ENCODE data around the gene C4orf51.

Gene C4orf51

GRCh38 chr4:145760176-145760575 lies 80.2 kb downstream of the C4orf51 start:
- no peak for FAIRE-seq

DNA sequence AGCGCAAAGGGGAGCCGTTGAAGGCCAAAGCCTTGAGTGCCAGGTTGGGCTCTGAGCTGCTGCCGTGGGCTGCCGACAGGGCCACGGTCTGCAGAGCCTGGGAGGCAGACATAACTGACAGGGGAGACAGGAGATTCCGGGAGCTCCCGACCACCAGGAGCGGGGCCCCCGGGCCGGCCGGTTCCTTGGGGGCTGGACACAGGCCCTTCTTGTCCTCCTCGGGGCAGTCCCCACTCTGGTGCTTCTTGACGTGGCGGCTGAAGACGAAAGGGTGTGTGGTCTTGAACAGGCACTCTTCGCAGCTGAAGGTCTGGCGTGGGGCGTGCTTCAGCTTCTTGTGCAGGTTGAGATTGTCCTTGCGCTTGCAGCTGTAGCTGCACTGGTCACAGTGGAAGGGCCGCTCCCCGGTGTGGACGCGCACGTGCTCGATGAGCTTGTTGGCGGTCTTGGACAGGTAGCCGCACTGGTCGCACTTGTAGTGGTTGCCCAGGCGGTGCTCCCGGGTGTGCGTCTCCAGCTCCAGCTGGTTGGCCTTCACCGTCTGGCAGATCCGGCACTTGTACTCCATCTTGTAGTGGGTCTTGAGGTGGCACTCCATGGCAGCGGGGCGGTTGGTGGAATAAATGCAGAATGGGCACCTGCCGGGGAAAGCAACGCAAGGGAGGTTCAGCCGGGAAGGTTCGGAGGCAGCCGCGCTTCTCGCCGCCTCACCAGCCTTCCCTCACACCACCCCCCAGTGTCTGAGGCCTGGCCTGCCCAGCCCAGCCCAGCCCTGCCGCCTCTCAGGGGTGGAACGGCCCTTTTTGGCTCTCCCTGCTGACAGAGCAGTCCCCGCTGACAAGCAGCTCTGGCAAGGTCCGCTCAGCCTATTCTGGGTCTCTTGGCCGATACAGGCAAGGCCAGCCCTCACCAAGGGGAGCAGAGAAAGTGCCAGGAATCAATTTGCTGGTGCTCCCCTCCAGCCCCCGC lies 81.3 kb downstream of the C4orf51 start:
- no peak for FAIRE-seq

GRCh38 chr4:145762719-145763118 lies 82.8 kb downstream of the C4orf51 start:
- no peak for FAIRE-seq

- no peak for FAIRE-seq
Measured at GRCh38 chr4:145763399-145763798, 83.5 kb downstream of the C4orf51 start.

DNA sequence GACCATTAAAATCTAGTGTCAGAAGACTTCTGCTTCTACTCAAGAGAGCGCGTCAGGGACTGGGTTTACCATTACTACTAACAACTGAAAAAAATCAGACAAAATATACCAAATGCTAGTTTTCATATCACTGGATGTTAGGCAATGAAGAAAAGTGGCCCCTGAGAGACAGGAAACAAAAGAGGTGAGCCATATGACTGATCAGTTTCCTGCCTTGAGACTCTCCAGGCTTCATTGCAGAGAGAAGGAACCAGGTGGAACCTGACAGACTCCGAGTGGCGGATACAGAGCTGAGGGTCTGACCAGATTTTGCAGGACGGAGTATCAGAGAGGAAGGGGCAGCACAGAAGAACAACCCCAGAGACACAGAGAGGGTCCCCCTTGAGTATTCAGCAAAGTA lies 86.3 kb downstream of the C4orf51 start:
- FAIRE-seq: no peak

DNA sequence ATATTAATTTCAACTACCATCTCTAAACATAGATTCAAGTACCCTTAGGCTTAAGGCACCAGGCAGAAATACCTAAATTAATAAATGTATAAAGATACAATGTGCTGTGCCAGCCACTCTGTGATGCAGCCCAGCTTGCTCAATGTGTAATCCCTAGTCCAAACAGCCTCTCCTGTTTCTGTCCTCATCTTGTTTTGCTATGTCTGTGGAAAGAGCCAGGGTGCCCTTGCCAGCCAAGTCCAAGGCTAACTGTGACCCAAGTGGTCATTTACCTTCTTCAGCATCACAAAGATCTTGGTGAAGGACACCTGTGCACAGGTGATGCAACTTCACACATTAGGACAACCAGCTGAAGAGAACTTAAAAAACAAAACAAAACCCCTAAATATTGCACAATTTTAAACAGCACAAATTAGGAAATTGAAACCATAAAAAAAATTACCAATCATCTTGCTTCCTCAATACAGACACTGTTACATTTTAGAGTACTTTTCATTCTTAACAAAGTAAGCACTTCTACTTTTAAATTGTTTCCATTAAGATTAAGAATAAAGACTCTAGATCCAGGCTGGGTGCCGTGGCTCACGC lies 89.6 kb downstream of the C4orf51 start:
- no peak for FAIRE-seq

DNA sequence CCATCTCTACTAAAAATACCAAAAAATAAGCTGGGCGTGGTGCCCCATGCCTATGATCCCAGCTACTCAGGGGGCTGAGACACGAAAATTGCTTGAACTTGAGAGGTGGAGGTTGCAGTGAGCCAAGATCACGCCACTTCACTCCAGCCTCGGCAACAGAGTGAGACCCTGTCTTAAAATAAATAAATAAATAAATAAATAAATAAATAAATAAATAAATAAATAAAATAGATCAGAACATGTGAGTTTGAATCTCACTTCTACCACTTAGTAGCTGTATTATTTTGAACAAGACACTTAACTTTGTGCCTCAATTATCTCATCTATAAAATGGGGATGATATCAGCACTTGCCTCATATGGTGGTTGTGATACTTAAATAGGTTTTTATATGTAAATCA lies 90.2 kb downstream of the C4orf51 start:
- no peak for FAIRE-seq

GRCh38 chr4:145772347-145772746 lies 92.4 kb downstream of the C4orf51 start:
- no peak for FAIRE-seq

GRCh38 chr4:145773581-145774234 lies 93.8 kb downstream of the C4orf51 start:
- no peak for FAIRE-seq

DNA sequence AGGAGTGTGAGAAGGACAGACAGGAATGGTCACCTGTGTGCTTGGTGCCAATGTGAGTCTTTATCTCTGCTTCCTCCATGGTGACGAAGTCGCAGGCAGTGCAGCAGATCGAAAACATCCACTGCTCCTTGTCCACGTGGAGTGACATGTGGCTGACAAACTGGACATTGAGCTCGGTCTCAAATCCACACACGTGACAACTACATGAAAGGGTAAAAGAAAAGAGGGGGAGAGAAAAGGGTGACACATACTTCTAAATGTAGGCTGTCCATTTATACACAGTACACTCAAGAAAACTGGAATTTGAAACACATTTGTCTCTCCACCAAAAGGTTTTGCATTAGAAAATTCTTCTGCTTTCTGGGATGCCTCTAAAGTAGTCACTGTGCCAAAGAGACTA lies 94.5 kb downstream of the C4orf51 start:
- no peak for FAIRE-seq

DNA sequence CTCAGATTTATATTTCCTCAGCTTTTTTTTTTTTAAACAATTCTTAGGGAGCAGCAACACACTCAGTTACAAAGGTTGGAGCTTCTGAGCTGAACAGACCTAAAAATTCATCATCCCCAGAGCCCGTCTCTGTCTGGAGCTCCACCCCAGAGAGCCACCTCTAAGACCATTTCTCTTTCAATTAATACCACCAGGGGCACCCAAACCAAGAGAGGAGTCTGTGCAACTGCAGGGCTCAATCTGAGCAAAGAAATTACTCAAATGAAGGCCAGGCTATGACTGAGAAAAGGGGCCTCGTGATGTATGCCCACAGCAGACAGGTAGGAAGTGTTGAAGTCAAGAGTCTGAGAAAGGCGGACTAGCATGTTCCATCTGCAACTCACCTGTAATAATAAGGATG lies 95.5 kb downstream of the C4orf51 start:
- FAIRE-seq: no peak

DNA sequence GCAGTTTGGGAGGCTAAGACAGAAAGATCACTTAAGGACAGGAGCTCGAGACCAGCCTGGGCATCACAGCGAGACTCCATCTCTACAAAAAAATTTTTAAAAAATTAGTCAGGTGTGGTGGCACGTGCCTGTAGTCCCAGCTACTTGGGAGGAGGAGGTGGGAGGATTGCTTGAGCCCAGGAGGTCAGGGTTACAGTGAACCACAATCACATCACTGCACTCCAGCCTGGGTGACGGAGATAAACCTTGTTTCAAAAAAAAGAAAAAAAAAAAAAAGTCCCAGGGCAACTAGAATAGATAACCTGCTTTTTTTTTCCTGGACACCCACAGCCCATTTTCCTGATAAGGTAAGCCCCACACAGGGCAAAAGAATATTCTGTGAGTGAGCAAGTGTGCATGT lies 96.3 kb downstream of the C4orf51 start:
- FAIRE-seq: no peak

GRCh38 chr4:145779319-145779801 lies 99.4 kb downstream of the C4orf51 start:
- no peak for FAIRE-seq

- FAIRE-seq: no peak
Measured at GRCh38 chr4:145781351-145781750, 101.4 kb downstream of the C4orf51 start.

Measured in endometrium (tissue), 2 donors.